Body of pancreas (tissue), 4 donors: ENCODE data around the gene SLC4A8. TPM values are rescaled to one million over a fixed set of nuclear protein-coding genes. Genes with fewer than 3 reads are reported as not detected.
A peak's percentile ranks its signal among the peaks of the same experiment; 100 is the strongest.

Experiments used
- ATAC-seq: fragments of 150-250 bp; one replicate; pipeline ENCODE4 v1.9.1; 2016
- DNase-seq, 4 donors: peaks; one replicate each; pipeline ENCODE4 v3.0.0-alpha.2; 2019
- H3K27ac ChIP-seq, 4 donors: fragments of 200-600 bp; sonication (generic); 1 replicate in 3 of 4; 2 replicates in 1 of 4; pipeline versions ENCODE4 v1.5.1 to v1.6.1; 2016 to 2019; ENCODE audit warnings: mild to moderate bottlenecking in 1 of 4, mixed read lengths in 1 of 4, moderate library complexity in 1 of 4
- H3K27me3 ChIP-seq, 2 donors: fragments of 200-600 bp; sonication (generic); one replicate each; pipeline ENCODE4 v1.6.0; 2016; ENCODE audit warnings: mild to moderate bottlenecking in 1 of 2
- H3K36me3 ChIP-seq, 2 donors: fragments of 200-600 bp; sonication (generic); replicated peaks in 1 of 2; 2 replicates each; pipeline ENCODE4 v1.5.1; 2016; ENCODE audit warnings: low read depth in 2 of 2; ENCODE audit not compliant: insufficient read depth in 1 of 2
- H3K4me1 ChIP-seq: fragments of 200-600 bp; sonication (generic); one replicate; pipeline ENCODE4 v1.6.0; 2016
- H3K4me3 ChIP-seq, 2 donors: fragments of 200-600 bp; sonication (generic); 1 replicate in 1 of 2; 2 replicates in 1 of 2; pipeline ENCODE4 v1.5.1; 2016 to 2019
- H3K9me3 ChIP-seq, 3 donors: fragments of 200-600 bp; sonication (generic); 1 replicate in 2 of 3; 2 replicates in 1 of 3; pipeline ENCODE4 v1.5.1; 2016
- CTCF ChIP-seq, 7 experiments: fragments of 450-650 bp in 4 of 7; fragments of 200-600 bp in 3 of 7; sonication (generic) in 3 of 7; IDR thresholded peaks; one replicate each; pipeline ENCODE4 v1.5.1; 2016 to 2019; ENCODE audit warnings: antibody characterized with exemption in 7 of 7
- POLR2A ChIP-seq, 3 donors: fragments of 450-650 bp; IDR thresholded peaks; one replicate each; pipeline ENCODE4 v1.6.1; 2016; ENCODE audit warnings: antibody characterized with exemption in 3 of 3, mild to moderate bottlenecking in 2 of 3
- WGBS, 2 donors: methylation state at CpG; one replicate each; pipeline ENCODE4 v1.1.5; 2017; 5-methylcytosine and 5-hydroxymethylcytosine counted together
- intact Hi-C: fragments of 100-400 bp; cut with DNase I; formaldehyde crosslinking; loops from one replicate; pipeline ENCODE4 v1.15.1; 2023
- total RNA-seq, 2 donors: library from RNA; depleted of rRNA; stranded (reverse); fragments of >200 nt; gene quantifications; one replicate each; pipeline ENCODE4 v1.1.0, GENCODE V29; 2016

SLC4A8 gene
- total RNA-seq, 2 donors from 2014 or later, result 1.6 to 2.3 TPM

DNA sequence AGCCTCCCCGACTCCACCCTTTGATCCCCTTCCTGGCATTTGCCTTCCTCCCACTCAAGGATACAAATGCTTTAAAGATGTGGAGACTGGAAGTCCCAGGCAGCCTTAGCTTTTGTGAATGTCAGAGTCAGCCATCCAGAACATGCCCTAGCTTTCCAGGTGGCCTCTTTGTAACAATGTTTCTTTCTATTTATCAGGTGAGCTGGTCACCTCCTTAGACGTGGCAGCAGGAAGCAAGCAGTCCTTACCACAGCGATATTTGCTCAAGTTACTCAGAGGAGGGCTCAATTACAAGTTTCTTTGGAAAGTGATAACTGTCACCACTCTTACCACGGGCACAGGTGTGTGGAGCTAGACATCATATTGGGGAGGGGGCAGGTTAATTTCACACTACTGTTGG lies 38.3 kb upstream of the SLC4A8 start:
- DNase-seq, result no peak
- H3K4me1 ChIP-seq, result peaks cover 9% of the 10 kb centered on the region
- no peak for ATAC-seq
- TF ChIP-seq CTCF (IDR thresholded peaks at IDR 0.05) (no peak), POLR2A (IDR thresholded peaks at IDR 0.05) (no peak)
- no peaks in the 10 kb centered on the region for H3K36me3 ChIP-seq
- H3K27me3 ChIP-seq, result no peaks in the 10 kb centered on the region
- H3K9me3 ChIP-seq, result no peaks in the 10 kb centered on the region
- WGBS, 2 donors, result 71 to 80% methylated on average over 4 of the region's 4 CpGs
- H3K4me3 ChIP-seq, result no peak overlapping the region
- H3K27ac ChIP-seq, result no peak overlapping the region
- intact Hi-C loops, result no loop called here

DNA sequence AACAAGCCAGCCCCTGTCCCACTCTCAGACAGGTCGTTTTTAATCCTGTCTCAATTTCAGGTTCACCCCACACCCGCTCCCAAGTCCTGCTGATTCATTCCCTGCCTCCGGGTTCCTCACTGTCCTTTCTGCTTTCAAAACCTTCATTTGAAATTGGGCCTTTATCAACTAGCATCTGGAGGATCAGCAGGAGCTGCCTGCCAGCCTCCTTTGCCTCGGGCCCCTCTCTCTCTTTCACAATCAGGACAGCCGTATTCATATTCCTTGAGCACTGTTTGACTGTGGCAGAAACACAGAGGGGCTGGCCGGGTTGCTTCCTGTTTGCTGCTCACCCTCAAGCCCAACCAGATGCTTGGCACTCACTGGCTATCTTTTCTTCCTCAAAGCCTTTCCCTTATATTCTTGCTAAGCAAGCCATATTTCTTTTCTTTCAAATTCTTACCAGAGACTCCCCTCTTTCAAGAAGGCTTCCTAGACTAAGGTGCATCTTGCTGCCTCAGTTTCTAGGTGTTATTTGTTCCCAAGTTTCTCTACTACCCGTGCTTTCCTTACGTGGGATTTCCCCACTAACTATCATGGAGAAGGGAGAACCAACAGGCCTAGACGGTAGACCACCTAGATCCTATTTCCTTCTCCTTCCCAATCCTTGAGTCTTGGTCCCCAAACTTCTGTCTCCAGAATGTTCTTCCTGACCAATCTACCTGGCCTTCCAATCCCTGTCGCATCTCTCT lies 36.4 kb upstream of the SLC4A8 start:
- 67 to 78% methylated on average over 10 of the region's 10 CpGs for WGBS, 2 donors

GRCh38 chr12:51388846-51389245 lies 35.8 kb upstream of the SLC4A8 start:
- 88 to 90% methylated on average over 5 of the region's 5 CpGs for WGBS, 2 donors
- Histone ChIP-seq H3K27me3 (no peaks in the 10 kb centered on the region), H3K27ac (no peak overlapping the region), H3K9me3 (no peaks in the 10 kb centered on the region), H3K36me3 (no peaks in the 10 kb centered on the region), H3K4me3 (no peak overlapping the region), H3K4me1 (peaks cover 19% of the 10 kb centered on the region)
- DNase-seq (no peak), ATAC-seq (no peak)
- intact Hi-C loops, result no loop called here
- TF ChIP-seq CTCF (IDR thresholded peaks at IDR 0.05), result no peak
- TF ChIP-seq POLR2A (IDR thresholded peaks at IDR 0.05), result no peak

More for the DNA sequence above, 36.4 kb upstream of the SLC4A8 start:
- DNase-seq (peak in 1 of 4 donors; percentile 46), ATAC-seq (no peak)
- H3K9me3 ChIP-seq, result no peaks in the 10 kb centered on the region
- peaks cover 17% of the 10 kb centered on the region for H3K4me1 ChIP-seq
- TF ChIP-seq CTCF (IDR thresholded peaks at IDR 0.05), result no peak
- TF ChIP-seq POLR2A (IDR thresholded peaks at IDR 0.05), result peak in 1 of 3 donors; percentile 12
- no peaks in the 10 kb centered on the region for H3K27me3 ChIP-seq
- no peaks in the 10 kb centered on the region for H3K36me3 ChIP-seq
- H3K27ac ChIP-seq, result no peak overlapping the region
- intact Hi-C loops, result no loop called here
- H3K4me3 ChIP-seq, result no peak overlapping the region

DNA sequence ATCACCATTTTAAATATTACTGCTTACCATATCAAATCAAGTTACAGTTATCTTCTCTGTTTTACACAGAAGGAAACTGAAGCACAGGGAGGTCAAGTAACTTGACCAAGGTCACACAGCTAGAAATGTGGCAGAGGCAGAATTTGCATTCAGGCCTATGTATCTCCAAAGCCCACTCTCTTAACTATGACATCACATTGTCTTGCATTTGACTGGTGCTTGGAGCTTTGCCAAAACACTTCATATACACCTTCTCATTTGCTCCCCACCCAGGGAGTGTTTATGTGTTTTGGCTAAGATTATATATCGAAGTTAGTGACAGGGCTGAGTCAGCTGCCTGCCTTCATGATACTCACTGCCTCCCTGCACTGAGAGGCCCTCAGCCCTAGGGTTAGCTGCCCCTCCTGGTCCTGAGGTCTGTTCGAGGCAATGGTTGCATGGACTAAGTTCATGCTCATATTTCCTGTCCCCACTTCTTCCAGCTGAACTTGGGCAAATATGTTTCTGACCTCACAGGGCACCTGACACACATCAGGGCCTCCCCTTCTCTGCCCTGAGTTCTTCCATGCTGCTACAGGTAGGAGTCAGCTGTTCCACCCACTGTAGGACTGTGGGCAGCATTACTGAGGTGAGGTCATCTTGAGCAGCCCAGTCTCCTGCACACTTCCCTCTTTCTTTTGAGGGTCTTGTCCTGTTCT lies 35.2 kb upstream of the SLC4A8 start:
- Histone ChIP-seq H3K9me3 (no peaks in the 10 kb centered on the region), H3K27me3 (no peaks in the 10 kb centered on the region), H3K36me3 (no peaks in the 10 kb centered on the region), H3K27ac (no peak overlapping the region), H3K4me3 (no peak overlapping the region), H3K4me1 (peaks cover 19% of the 10 kb centered on the region)
- intact Hi-C loops, result no loop called here
- DNase-seq (no peak), ATAC-seq (no peak)
- TF ChIP-seq CTCF (IDR thresholded peaks at IDR 0.05) (no peak), POLR2A (IDR thresholded peaks at IDR 0.05) (no peak)
- 67 to 83% methylated on average over 2 of the region's 2 CpGs for WGBS, 2 donors
